Psoas muscle (tissue), 8 donors: Measurements from ENCODE around the gene POU5F2. TPM values are rescaled to one million over a fixed set of nuclear protein-coding genes. Genes with fewer than 3 reads are reported as not detected.

ENCODE experiments used
- ATAC-seq, 4 donors: fragments of 200-7000 bp; cut with Tn5 transposase; one replicate each; pipeline ENCODE4 v1.9.1; 2020; ENCODE audit warnings: moderate library complexity in 3 of 4, mild to moderate bottlenecking in 2 of 4
- DNase-seq, 2 donors: peaks; one replicate each; pipeline ENCODE4 v3.0.0-alpha.2; 2020
- H3K27ac ChIP-seq: fragments of 200-600 bp; one replicate; pipeline ENCODE4 v1.8.0; 2022
- H3K27me3 ChIP-seq, 3 donors: fragments of 200-600 bp in 1 of 3; one replicate each; pipeline versions ENCODE4 v1.6.1 to v1.8.0; 2013 to 2022; ENCODE audit warnings: low read length in 2 of 3, mild to moderate bottlenecking in 2 of 3, moderate library complexity in 1 of 3; ENCODE audit not compliant: insufficient read depth in 3 of 3
- H3K36me3 ChIP-seq, 2 donors: fragments of 200-600 bp in 1 of 2; one replicate each; pipeline versions ENCODE4 v1.6.1 to v1.8.0; 2013 to 2022; ENCODE audit warnings: low read depth in 1 of 2, mild to moderate bottlenecking in 1 of 2, moderate library complexity in 1 of 2; ENCODE audit not compliant: insufficient read depth in 1 of 2
- H3K4me1 ChIP-seq: fragments of 200-600 bp; one replicate; pipeline ENCODE4 v1.8.0; 2022
- H3K4me3 ChIP-seq: fragments of 200-600 bp; one replicate; pipeline ENCODE4 v1.8.0; 2022; ENCODE audit warnings: mild to moderate bottlenecking
- H3K9me3 ChIP-seq: fragments of 200-600 bp; one replicate; pipeline ENCODE4 v1.8.0; 2022
- WGBS, 3 donors: extraction: QIAGEN DNeasy Blood & Tissue Kit; methylation state at CpG; one replicate each; pipeline versions ENCODE4 v1.1.6 to v1.1.7; 2013; 5-methylcytosine and 5-hydroxymethylcytosine counted together
- intact Hi-C, 2 donors: fragments of 100-400 bp; cut with DNase I; formaldehyde crosslinking; loops; one replicate each; pipeline versions ENCODE4 v1.11.0 to v1.14.2; 2022
- polyA plus RNA-seq, 3 donors: library from polyadenylated mRNA; stranded (reverse); fragments of 200-250 nt; gene quantifications; one replicate each; pipeline ENCODE4 v1.2.3, GENCODE V29; 2013
- total RNA-seq, 4 donors: library from RNA; stranded (reverse); fragmentation: NEBNext Ultra II Directional in 2 of 4; extraction: Animal tissue kit (Norgen Biotek cat#: 25700) in 2 of 4; gene quantifications; one replicate each; pipeline versions ENCODE4 v1.2.1 to v1.2.4, GENCODE V29; 2021 to 2023
- TF ChIP-seq, protein P1 (sequence below): fragments of 200-600 bp; IDR thresholded peaks from one replicate; pipeline ENCODE4 v1.8.0; 2022; ENCODE audit warnings: antibody characterized with exemption
- donor health status: healthy with polysubstance abuse.
- donor health status: DM: no; HTN: no; CAD: no; lungs with moderate emphysema.
- donor health status: Bipolar disorder and iron deficiency.
- donor health status: healthy.
- donor health status: DM: yes; HTN: yes; CAD: no.
- donor health status: DM: no; HTN: no; CAD: no.
- donor health status: DM: no; HTN: no; CAD: no.
- donor health status: DM: yes; HTN: yes; CAD: no.

The POU5F2 gene
- total and polyA plus RNA-seq, 7 donors = 0.01 to 0.32 (median 0.13) TPM; not detected in 1

DNA sequence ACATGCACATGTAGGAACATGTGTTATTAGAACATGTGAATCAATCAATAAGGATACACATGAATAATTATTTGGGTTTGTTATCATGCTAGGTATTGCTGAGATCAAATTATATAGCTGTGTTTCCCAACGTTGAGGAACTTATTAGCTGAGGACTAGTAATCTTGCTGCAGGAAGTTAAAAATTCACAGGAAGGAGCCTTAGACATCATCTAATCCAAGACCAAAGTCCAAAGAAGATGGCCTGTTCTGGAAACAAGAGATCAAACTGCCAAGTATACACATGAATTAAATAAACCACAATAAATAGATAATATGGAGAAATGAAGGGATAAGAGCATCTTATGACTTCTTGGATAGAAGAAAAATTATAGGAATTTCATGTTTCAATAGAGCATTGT is 19.9 kb downstream of the POU5F2 start:
- DNase-seq (no peak), ATAC-seq (no peak)
- no peak overlapping the region for H3K27ac ChIP-seq
- no peaks in the 10 kb centered on the region for H3K27me3 ChIP-seq
- no peak overlapping the region for H3K4me3 ChIP-seq
- intact Hi-C loops = no loop called here
- H3K36me3 ChIP-seq = no peaks in the 10 kb centered on the region
- H3K4me1 ChIP-seq = no peaks in the 10 kb centered on the region
- TF ChIP-seq, protein P1, sequence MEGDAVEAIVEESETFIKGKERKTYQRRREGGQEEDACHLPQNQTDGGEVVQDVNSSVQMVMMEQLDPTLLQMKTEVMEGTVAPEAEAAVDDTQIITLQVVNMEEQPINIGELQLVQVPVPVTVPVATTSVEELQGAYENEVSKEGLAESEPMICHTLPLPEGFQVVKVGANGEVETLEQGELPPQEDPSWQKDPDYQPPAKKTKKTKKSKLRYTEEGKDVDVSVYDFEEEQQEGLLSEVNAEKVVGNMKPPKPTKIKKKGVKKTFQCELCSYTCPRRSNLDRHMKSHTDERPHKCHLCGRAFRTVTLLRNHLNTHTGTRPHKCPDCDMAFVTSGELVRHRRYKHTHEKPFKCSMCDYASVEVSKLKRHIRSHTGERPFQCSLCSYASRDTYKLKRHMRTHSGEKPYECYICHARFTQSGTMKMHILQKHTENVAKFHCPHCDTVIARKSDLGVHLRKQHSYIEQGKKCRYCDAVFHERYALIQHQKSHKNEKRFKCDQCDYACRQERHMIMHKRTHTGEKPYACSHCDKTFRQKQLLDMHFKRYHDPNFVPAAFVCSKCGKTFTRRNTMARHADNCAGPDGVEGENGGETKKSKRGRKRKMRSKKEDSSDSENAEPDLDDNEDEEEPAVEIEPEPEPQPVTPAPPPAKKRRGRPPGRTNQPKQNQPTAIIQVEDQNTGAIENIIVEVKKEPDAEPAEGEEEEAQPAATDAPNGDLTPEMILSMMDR = no peak
- 19 to 20% (median 20%) methylated on average over 1 of the region's 1 CpG for WGBS, 3 donors
- H3K9me3 ChIP-seq = no peaks in the 10 kb centered on the region

DNA sequence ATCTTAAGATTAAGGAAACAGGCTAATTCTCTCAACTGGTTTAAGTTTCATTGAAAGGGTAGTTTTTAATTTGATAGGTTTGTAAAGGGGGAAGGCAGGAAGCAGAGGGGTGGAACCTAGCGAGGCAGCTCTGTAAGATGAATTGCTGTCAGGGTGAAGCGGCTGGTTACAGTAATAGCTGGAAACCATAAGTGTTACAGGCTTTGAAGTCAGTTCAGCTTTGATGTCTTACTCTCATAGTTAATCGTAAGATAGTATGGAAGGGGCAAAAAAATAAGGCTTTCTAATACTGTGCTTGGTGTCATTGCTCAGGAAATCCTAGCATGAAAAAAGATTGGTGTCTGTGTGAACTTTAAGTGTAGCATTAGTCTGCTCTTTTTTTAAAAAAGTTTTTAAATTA is 20.3 kb downstream of the POU5F2 start:
- intact Hi-C loops = no loop called here
- TF ChIP-seq, protein P1 = no peak
- H3K4me3 ChIP-seq = no peak overlapping the region
- H3K27me3 ChIP-seq = no peaks in the 10 kb centered on the region
- ATAC-seq (no peak), DNase-seq (no peak)
- H3K4me1 ChIP-seq = no peaks in the 10 kb centered on the region
- no peak overlapping the region for H3K27ac ChIP-seq
- H3K9me3 ChIP-seq = no peaks in the 10 kb centered on the region
- no peaks in the 10 kb centered on the region for H3K36me3 ChIP-seq
- 87 to 94% (median 91%) methylated on average over 3 of the region's 3 CpGs for WGBS, 3 donors

DNA sequence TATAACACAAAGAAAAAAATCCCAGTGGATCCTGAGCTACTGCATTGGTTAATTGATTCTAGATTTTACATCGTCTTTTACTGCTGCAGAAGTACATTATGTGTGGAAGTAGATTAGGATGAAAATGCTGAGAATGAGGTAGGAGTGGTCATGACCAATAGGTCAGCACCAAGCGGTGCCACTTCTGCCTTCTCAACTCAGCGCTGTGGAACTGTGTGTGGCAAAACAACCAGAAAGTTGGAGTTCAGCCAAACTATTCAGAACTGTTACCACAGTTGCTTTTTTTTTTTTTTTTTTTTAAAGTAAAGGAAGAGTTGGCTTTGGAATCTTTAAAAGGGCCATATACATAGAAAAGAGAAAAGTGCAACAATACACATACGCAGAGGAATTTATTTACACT is 24.2 kb downstream of the POU5F2 start:
- no peaks in the 10 kb centered on the region for H3K4me1 ChIP-seq
- no peaks in the 10 kb centered on the region for H3K27me3 ChIP-seq
- WGBS, 3 donors = 45 to 50% (median 48%) methylated on average over 4 of the region's 4 CpGs
- intact Hi-C loops = no loop called here
- H3K27ac ChIP-seq = no peak overlapping the region
- H3K4me3 ChIP-seq = no peak overlapping the region
- H3K36me3 ChIP-seq = no peaks in the 10 kb centered on the region
- ATAC-seq (no peak), DNase-seq (no peak)
- TF ChIP-seq, protein P1 = no peak
- peaks cover 7% of the 10 kb centered on the region for H3K9me3 ChIP-seq

DNA sequence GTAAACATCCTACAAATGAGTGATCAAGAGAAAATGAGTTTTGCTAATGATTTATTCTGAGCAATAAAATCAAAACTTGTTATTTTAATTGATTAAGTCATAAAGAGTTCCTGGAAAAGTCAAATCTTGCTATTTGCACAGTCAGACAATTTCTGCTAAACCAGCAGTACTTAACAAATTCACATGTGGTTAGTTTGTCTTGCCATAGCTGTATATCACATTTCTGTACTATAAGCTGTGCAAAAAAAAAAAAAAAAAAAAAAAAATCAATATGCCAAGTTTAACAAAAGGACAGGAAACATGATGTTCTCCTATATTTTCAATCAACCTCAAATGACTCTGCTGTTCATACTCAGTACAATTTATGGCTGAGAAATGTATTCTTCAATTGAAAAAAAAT is 24.9 kb downstream of the POU5F2 start:
- Histone ChIP-seq H3K4me3 (no peak overlapping the region), H3K4me1 (no peaks in the 10 kb centered on the region), H3K27ac (no peak overlapping the region), H3K27me3 (no peaks in the 10 kb centered on the region), H3K9me3 (peaks cover 7% of the 10 kb centered on the region), H3K36me3 (no peaks in the 10 kb centered on the region)
- intact Hi-C loops = no loop called here
- TF ChIP-seq, protein P1 = no peak
- DNase-seq (no peak), ATAC-seq (no peak)

DNA sequence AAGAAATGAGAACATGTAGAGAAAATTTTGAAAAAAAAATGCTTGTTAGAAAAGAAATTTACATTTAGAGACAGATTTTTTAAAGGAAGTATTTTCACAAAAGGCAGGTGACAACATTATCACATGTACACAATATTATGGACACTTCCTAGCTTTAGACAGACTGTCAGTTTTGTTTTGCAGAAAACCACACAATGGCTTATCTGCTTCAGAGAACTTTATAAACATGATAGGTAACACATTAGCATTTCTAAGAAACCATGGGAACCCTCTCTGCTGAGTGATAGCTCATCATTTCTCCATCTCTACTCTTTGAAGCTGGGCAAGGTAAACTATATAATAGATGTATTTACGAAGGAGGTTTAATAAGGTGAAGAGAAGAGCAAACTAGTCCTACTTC is 25.6 kb downstream of the POU5F2 start:
- H3K4me1 ChIP-seq = no peaks in the 10 kb centered on the region
- H3K36me3 ChIP-seq = no peaks in the 10 kb centered on the region
- no peaks in the 10 kb centered on the region for H3K27me3 ChIP-seq
- DNase-seq (no peak), ATAC-seq (no peak)
- TF ChIP-seq, protein P1 = no peak
- intact Hi-C loops = no loop called here
- no peak overlapping the region for H3K4me3 ChIP-seq
- no peak overlapping the region for H3K27ac ChIP-seq
- WGBS, 3 donors = 89 to 97% (median 94%) methylated on average over 1 of the region's 1 CpG
- peaks cover 7% of the 10 kb centered on the region for H3K9me3 ChIP-seq
